ENCODE results near the gene EDC3. TPM values are rescaled to one million over a fixed set of nuclear protein-coding genes. Genes with fewer than 3 reads are reported as not detected.

The EDC3 gene
- polyA plus RNA-seq, 1 donor from 2014 or later, result 12.9 TPM

GRCh38 chr15:74651242-74651741 lies 44.5 kb downstream of the EDC3 start:
- Histone ChIP-seq H3K79me2 (replicated peaks; ENCODE audit: insufficient read depth, low read length) (no peaks in the 10 kb centered on the region), H4K20me1 (ENCODE audit: insufficient read depth) (no peaks in the 10 kb centered on the region), H3K4me2 (ENCODE audit: low read length) (no peak overlapping the region), H3K9me2 (ENCODE audit: insufficient read depth, low read length) (no peaks in the 10 kb centered on the region), H3K9me3 (ENCODE audit: low read length) (no peaks in the 10 kb centered on the region), H3K36me3 (ENCODE audit: insufficient read depth, low read length) (no peaks in the 10 kb centered on the region), H3K9ac (ENCODE audit: low read length) (no peak overlapping the region), H3K27me3 (ENCODE audit: insufficient read depth, low read depth, low read length) (no peaks in the 10 kb centered on the region), H2AFZ (ENCODE audit: low read depth, low read length) (no peak overlapping the region), H3F3A (ENCODE audit: insufficient read depth, low read length, poor library complexity, severe bottlenecking) (no peaks in the 10 kb centered on the region), H3K4me3 (ENCODE audit: low read length) (no peak overlapping the region), H3K27ac (ENCODE audit: low read length) (no peak overlapping the region)
- no peak for TF ChIP-seq TAF1 (IDR thresholded peaks at IDR 0.05; ENCODE audit: low read depth)
- no peak for TF ChIP-seq SMC3 (conservative IDR thresholded peaks at IDR 0.05; ENCODE audit: poor library complexity)
- TF ChIP-seq, protein P1, sequence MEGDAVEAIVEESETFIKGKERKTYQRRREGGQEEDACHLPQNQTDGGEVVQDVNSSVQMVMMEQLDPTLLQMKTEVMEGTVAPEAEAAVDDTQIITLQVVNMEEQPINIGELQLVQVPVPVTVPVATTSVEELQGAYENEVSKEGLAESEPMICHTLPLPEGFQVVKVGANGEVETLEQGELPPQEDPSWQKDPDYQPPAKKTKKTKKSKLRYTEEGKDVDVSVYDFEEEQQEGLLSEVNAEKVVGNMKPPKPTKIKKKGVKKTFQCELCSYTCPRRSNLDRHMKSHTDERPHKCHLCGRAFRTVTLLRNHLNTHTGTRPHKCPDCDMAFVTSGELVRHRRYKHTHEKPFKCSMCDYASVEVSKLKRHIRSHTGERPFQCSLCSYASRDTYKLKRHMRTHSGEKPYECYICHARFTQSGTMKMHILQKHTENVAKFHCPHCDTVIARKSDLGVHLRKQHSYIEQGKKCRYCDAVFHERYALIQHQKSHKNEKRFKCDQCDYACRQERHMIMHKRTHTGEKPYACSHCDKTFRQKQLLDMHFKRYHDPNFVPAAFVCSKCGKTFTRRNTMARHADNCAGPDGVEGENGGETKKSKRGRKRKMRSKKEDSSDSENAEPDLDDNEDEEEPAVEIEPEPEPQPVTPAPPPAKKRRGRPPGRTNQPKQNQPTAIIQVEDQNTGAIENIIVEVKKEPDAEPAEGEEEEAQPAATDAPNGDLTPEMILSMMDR (IDR thresholded peaks at IDR 0.05; ENCODE audit: poor library complexity, severe bottlenecking), result no peak
- no peak for TF ChIP-seq REST (IDR thresholded peaks at IDR 0.05; ENCODE audit: borderline replicate concordance)
- no peak for TF ChIP-seq EP300 (conservative IDR thresholded peaks at IDR 0.05; ENCODE audit: poor library complexity, severe bottlenecking)
- no peak for TF ChIP-seq MXI1 (conservative IDR thresholded peaks at IDR 0.05; ENCODE audit: poor library complexity, severe bottlenecking)
- TF ChIP-seq POLR2AphosphoS5 (IDR thresholded peaks at IDR 0.05), result no peak
- no peak for TF ChIP-seq RAD21 (conservative IDR thresholded peaks at IDR 0.05)
- TF ChIP-seq EZH2 (IDR thresholded peaks at IDR 0.05; ENCODE audit: borderline replicate concordance, insufficient read depth, low read length, poor library complexity, severe bottlenecking), result no peak

- no peak overlapping the region for H2AFZ ChIP-seq (ENCODE audit: low read depth, low read length)
- no peaks in the 10 kb centered on the region for H3K36me3 ChIP-seq (ENCODE audit: insufficient read depth, low read length)
- peaks cover 6% of the 10 kb centered on the region for H3K79me2 ChIP-seq (replicated peaks; ENCODE audit: insufficient read depth, low read length)
- TF ChIP-seq SMC3 (conservative IDR thresholded peaks at IDR 0.05; ENCODE audit: poor library complexity) (no peak), POLR2AphosphoS5 (IDR thresholded peaks at IDR 0.05) (no peak), REST (IDR thresholded peaks at IDR 0.05; ENCODE audit: borderline replicate concordance) (no peak), TAF1 (IDR thresholded peaks at IDR 0.05; ENCODE audit: low read depth) (no peak), RAD21 (conservative IDR thresholded peaks at IDR 0.05) (no peak), EZH2 (IDR thresholded peaks at IDR 0.05; ENCODE audit: borderline replicate concordance, insufficient read depth, low read length, poor library complexity, severe bottlenecking) (no peak), MXI1 (conservative IDR thresholded peaks at IDR 0.05; ENCODE audit: poor library complexity, severe bottlenecking) (no peak), EP300 (conservative IDR thresholded peaks at IDR 0.05; ENCODE audit: poor library complexity, severe bottlenecking) (no peak)
- TF ChIP-seq, protein P1 (IDR thresholded peaks at IDR 0.05; ENCODE audit: poor library complexity, severe bottlenecking), result no peak
- H3K4me3 ChIP-seq (ENCODE audit: low read length), result no peak overlapping the region
- H3F3A ChIP-seq (ENCODE audit: insufficient read depth, low read length, poor library complexity, severe bottlenecking), result no peaks in the 10 kb centered on the region
- no peak overlapping the region for H3K27ac ChIP-seq (ENCODE audit: low read length)
- no peaks in the 10 kb centered on the region for H4K20me1 ChIP-seq (ENCODE audit: insufficient read depth)
- H3K9me2 ChIP-seq (ENCODE audit: insufficient read depth, low read length), result no peaks in the 10 kb centered on the region
- no peak overlapping the region for H3K4me2 ChIP-seq (ENCODE audit: low read length)
- H3K9me3 ChIP-seq (ENCODE audit: low read length), result no peaks in the 10 kb centered on the region
- no peak overlapping the region for H3K9ac ChIP-seq (ENCODE audit: low read length)
- no peaks in the 10 kb centered on the region for H3K27me3 ChIP-seq (ENCODE audit: insufficient read depth, low read depth, low read length)
Observed at GRCh38 chr15:74648051-74648842, 47.6 kb downstream of the EDC3 start.

All from neural cell (in vitro differentiated cells).